GM12878 (cell line): Measurements from ENCODE around the gene XRCC2. TPM values are rescaled to one million over a fixed set of nuclear protein-coding genes. Genes with fewer than 3 reads are reported as not detected.

Experiments used
- ATAC-seq: fragments of 200-7000 bp; cut with Tn5 transposase; 3 replicates; pipeline ENCODE4 v1.9.1; 2020; ENCODE audit warnings: mild to moderate bottlenecking, moderate library complexity
- BruUV-seq: library from RNA; stranded (reverse); fragments of 400-500 nt; replicated peaks from 2 replicates; lab custom pipeline; 2021; lab: Mats Ljungman, UMichigan
- CTCF ChIA-PET: fragments of 300-600 bp; sonication (Branson Sonifier 250); formaldehyde crosslinking; extraction: SDS; loops from one replicate; lab custom pipeline; 2021; ENCODE audit warnings: inconsistent platforms; lab: Yijun Ruan, JAX
- POLR2A ChIA-PET: fragments of 350-600 bp; formaldehyde crosslinking; extraction: SDS; loops from one replicate; lab custom pipeline; 2021; ENCODE audit warnings: inconsistent platforms; lab: Charles Lee
- RAD21 ChIA-PET: fragments of 300-600 bp; sonication (Branson Sonifier 250); formaldehyde crosslinking; loops from one replicate; lab custom pipeline; 2023; ENCODE audit warnings: antibody characterized with exemption; ENCODE audit not compliant: unreplicated experiment; lab: Charles Lee
- SMC1A ChIA-PET: fragments of 300-600 bp; sonication (Branson Sonifier 250); formaldehyde crosslinking; loops from one replicate; lab custom pipeline; 2023; ENCODE audit not compliant: unreplicated experiment, uncharacterized antibody; lab: Charles Lee
- DNase-seq: peaks from one replicate; pipeline ENCODE4 v3.0.0-alpha.2; 2011; ENCODE audit warnings: low read depth, low spot score
- FAIRE-seq: peaks from 3 replicates; lab custom pipeline; 2011; peaks lifted over from hg19 to GRCh38; lab: Jason Lieb, UNC
- H2AFZ ChIP-seq: 2 replicates; pipeline ENCODE4 v1.6.0; 2011; ENCODE audit warnings: low read depth, low read length, control low read depth; ENCODE audit not compliant: control insufficient read depth
- H3K27ac ChIP-seq: 2 replicates; pipeline ENCODE4 v1.5.1; 2011; ENCODE audit warnings: control low read depth; ENCODE audit not compliant: control insufficient read depth, insufficient read depth
- H3K27me3 ChIP-seq, 2 experiments: replicated peaks in 1 of 2; 2 replicates each; pipeline versions ENCODE4 v1.6.0 to v1.6.1; 2011; ENCODE audit warnings: low read length in 1 of 2; ENCODE audit not compliant: control insufficient read depth in 2 of 2, insufficient read depth in 2 of 2
- H3K36me3 ChIP-seq, 2 experiments: 2 replicates each; pipeline ENCODE4 v1.5.1; 2011; ENCODE audit warnings: low read length in 1 of 2; ENCODE audit not compliant: control insufficient read depth in 2 of 2, insufficient read depth in 2 of 2
- H3K4me1 ChIP-seq: 2 replicates; pipeline ENCODE4 v1.6.1; 2011; ENCODE audit warnings: mild to moderate bottlenecking, low read length, moderate library complexity, mixed read lengths; ENCODE audit not compliant: control insufficient read depth, insufficient read depth
- H3K4me2 ChIP-seq: 2 replicates; pipeline ENCODE4 v1.6.0; 2011; ENCODE audit warnings: control low read depth; ENCODE audit not compliant: control insufficient read depth, insufficient read depth
- H3K4me3 ChIP-seq: fragments of 200-600 bp; sonication (generic); 2 replicates; pipeline ENCODE4 v1.5.1; 2016
- H3K79me2 ChIP-seq: 2 replicates; pipeline ENCODE4 v1.6.0; 2011; ENCODE audit warnings: low read length; ENCODE audit not compliant: control insufficient read depth, insufficient read depth
- H3K9ac ChIP-seq: 2 replicates; pipeline ENCODE4 v1.8.0; 2011; ENCODE audit warnings: low read length, control low read depth, mixed read lengths; ENCODE audit not compliant: control insufficient read depth, insufficient read depth
- H3K9me3 ChIP-seq: replicated peaks from 3 replicates; pipeline ENCODE4 v1.5.1; 2011; ENCODE audit warnings: mild to moderate bottlenecking, low read length; ENCODE audit not compliant: control insufficient read depth, insufficient read depth
- H4K20me1 ChIP-seq: 2 replicates; pipeline ENCODE4 v1.6.0; 2011; ENCODE audit not compliant: control insufficient read depth, insufficient read depth
- CBFB ChIP-seq: IDR thresholded peaks from 2 replicates; pipeline ENCODE4 v1.6.1; 2016; ENCODE audit warnings: antibody characterized with exemption, low read depth
- EED ChIP-seq: sonication (generic); IDR thresholded peaks from 2 replicates; pipeline ENCODE4 v1.6.1; 2016; ENCODE audit warnings: antibody characterized with exemption, low read depth
- FOS ChIP-seq: IDR thresholded peaks from 3 replicates; pipeline ENCODE4 v1.6.1; 2011; ENCODE audit warnings: borderline replicate concordance; ENCODE audit not compliant: insufficient read length; ENCODE audit errors: extremely low read depth
- HDAC6 ChIP-seq: fragments of 200-600 bp; sonication (generic); IDR thresholded peaks from one replicate; pipeline ENCODE4 v1.8.0; 2017; ENCODE audit warnings: antibody characterized with exemption; ENCODE audit not compliant: unreplicated experiment
- MEF2A ChIP-seq: IDR thresholded peaks from 2 replicates; pipeline ENCODE4 v1.6.1; 2011; ENCODE audit warnings: low read depth, mild to moderate bottlenecking, low read length, moderate library complexity; ENCODE audit not compliant: insufficient read depth
- MTA3 ChIP-seq: IDR thresholded peaks from 2 replicates; pipeline ENCODE4 v1.6.1; 2012; ENCODE audit warnings: low read length, inconsistent platforms, borderline replicate concordance
- POLR2AphosphoS2 ChIP-seq: IDR thresholded peaks from 2 replicates; pipeline ENCODE4 v1.6.1; 2011; ENCODE audit warnings: low read depth, mild to moderate bottlenecking, low read length, improper control_type of control experiment, moderate library complexity
- RUNX3 ChIP-seq: IDR thresholded peaks from 2 replicates; pipeline ENCODE4 v1.6.1; 2012; ENCODE audit warnings: low read length, inconsistent platforms
- SMARCA5 ChIP-seq: fragments of 450-650 bp; IDR thresholded peaks from 2 replicates; pipeline ENCODE4 v1.6.1; 2017; ENCODE audit warnings: mild to moderate bottlenecking
- SUPT20H ChIP-seq: IDR thresholded peaks from 2 replicates; pipeline ENCODE4 v1.6.1; 2011; ENCODE audit warnings: low read depth, mild to moderate bottlenecking, low read length, moderate library complexity, borderline replicate concordance; ENCODE audit not compliant: control insufficient read depth
- TCF12 ChIP-seq: IDR thresholded peaks from 2 replicates; pipeline ENCODE4 v1.6.1; 2011; ENCODE audit warnings: low read depth, mild to moderate bottlenecking, low read length
- ZNF622 ChIP-seq: fragments of 450-650 bp; IDR thresholded peaks from 2 replicates; pipeline ENCODE4 v1.6.1; 2017; ENCODE audit warnings: mild to moderate bottlenecking, inconsistent platforms
- WGBS: methylation state at CpG from one replicate; pipeline ENCODE4 v1.1.6; 2016; ENCODE audit warnings: low lambda C conversion rate; ENCODE audit not compliant: insufficient replicate concordance, insufficient coverage; ENCODE audit errors: missing lambda C conversion rate; 5-methylcytosine and 5-hydroxymethylcytosine counted together
- in situ Hi-C: fragments of 300-500 bp; cut with MboI; formaldehyde crosslinking; loops from 9 replicates; pipeline ENCODE4 v1.14.3; 2018; ENCODE audit warnings: mixed read lengths
- intact Hi-C: fragments of 100-400 bp; cut with micrococcal nuclease; formaldehyde crosslinking; loops from one replicate; pipeline ENCODE4 v1.14.2; 2022; ENCODE audit not compliant: unreplicated experiment
- polyA plus RNA-seq, 11 experiments: library from polyadenylated mRNA; depleted of rRNA in 4 of 11; unstranded in 6 of 11; stranded (reverse) in 5 of 11; fragments of >200 nt; fragmentation: Nextera tagmentation in 4 of 11; fragmentation: Illumina TruSeq in 1 of 11; extraction: Ambion mirVana in 4 of 11; extraction: Trizol in 1 of 11; gene quantifications; 1 replicate in 1 of 11; 2 replicates in 10 of 11; pipeline versions ENCODE4 v1.2.1 to v1.2.3, GENCODE V29; 2011 to 2016; ENCODE audit warnings: inconsistent platforms in 2 of 11, missing spikeins in 2 of 11, low read depth in 1 of 11
- total RNA-seq, 4 experiments: library from RNA; depleted of rRNA in 3 of 4; stranded (reverse); fragments of >200 nt in 3 of 4; fragmentation: Illumina TruSeq in 1 of 4; extraction: Trizol in 1 of 4; gene quantifications; 2 replicates each; pipeline versions ENCODE4 v1.2.1 to v1.2.3, GENCODE V29; 2013 to 2021
- TF ChIP-seq, protein P1 (sequence below): fragments of 450-650 bp; IDR thresholded peaks from 2 replicates; pipeline ENCODE4 v1.6.1; 2017; ENCODE audit warnings: mild to moderate bottlenecking
- TF ChIP-seq, protein P2 (sequence below): fragments of 450-650 bp; IDR thresholded peaks from 2 replicates; pipeline ENCODE4 v1.6.1; 2014; ENCODE audit warnings: mild to moderate bottlenecking
- TF ChIP-seq, protein P3 (sequence below): IDR thresholded peaks from 2 replicates; pipeline ENCODE4 v1.6.1; 2011; ENCODE audit warnings: borderline replicate concordance, low read depth, mild to moderate bottlenecking, moderate library complexity, low read length; ENCODE audit not compliant: insufficient read depth, poor library complexity, severe bottlenecking
- TF ChIP-seq, protein P4 (sequence below): IDR thresholded peaks from 2 replicates; pipeline ENCODE4 v1.6.1; 2011; ENCODE audit warnings: borderline replicate concordance, low read depth, mild to moderate bottlenecking, moderate library complexity, mixed read lengths, low read length; ENCODE audit not compliant: insufficient read depth; ENCODE audit errors: extremely low read length

The XRCC2 gene
- total and polyA plus RNA-seq, 10 of the 15 experiments (the other 5 are each of a cell fraction or from before 2014, with no cell fraction given): 4.8 to 21.4 (median 13.9) TPM

DNA sequence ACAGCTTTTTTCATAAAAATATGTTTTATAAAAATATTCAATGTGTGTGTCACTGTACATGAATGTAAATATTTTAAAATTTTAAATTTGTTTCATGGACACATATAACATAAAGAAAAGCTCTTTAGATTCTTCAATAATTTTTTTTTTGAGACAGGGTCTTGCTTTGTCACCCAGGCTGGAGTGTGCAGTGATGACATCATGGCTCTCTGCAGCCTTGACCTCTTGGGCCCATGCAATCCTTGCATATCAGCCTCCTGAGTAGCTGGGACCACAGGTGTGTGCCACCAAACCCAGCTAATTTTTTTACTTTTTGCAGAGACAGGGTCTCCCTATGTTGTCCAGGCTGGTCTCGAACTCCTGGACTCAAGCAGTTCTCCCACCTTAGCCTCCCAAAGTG, 9.9 kb downstream of the XRCC2 start (continued):
- TF ChIP-seq, protein P1, sequence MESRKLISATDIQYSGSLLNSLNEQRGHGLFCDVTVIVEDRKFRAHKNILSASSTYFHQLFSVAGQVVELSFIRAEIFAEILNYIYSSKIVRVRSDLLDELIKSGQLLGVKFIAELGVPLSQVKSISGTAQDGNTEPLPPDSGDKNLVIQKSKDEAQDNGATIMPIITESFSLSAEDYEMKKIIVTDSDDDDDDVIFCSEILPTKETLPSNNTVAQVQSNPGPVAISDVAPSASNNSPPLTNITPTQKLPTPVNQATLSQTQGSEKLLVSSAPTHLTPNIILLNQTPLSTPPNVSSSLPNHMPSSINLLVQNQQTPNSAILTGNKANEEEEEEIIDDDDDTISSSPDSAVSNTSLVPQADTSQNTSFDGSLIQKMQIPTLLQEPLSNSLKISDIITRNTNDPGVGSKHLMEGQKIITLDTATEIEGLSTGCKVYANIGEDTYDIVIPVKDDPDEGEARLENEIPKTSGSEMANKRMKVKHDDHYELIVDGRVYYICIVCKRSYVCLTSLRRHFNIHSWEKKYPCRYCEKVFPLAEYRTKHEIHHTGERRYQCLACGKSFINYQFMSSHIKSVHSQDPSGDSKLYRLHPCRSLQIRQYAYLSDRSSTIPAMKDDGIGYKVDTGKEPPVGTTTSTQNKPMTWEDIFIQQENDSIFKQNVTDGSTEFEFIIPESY: no peak
- TF ChIP-seq CBFB: no peak
- TF ChIP-seq MTA3: no peak
- no peak for TF ChIP-seq EED
- TF ChIP-seq, protein P2, sequence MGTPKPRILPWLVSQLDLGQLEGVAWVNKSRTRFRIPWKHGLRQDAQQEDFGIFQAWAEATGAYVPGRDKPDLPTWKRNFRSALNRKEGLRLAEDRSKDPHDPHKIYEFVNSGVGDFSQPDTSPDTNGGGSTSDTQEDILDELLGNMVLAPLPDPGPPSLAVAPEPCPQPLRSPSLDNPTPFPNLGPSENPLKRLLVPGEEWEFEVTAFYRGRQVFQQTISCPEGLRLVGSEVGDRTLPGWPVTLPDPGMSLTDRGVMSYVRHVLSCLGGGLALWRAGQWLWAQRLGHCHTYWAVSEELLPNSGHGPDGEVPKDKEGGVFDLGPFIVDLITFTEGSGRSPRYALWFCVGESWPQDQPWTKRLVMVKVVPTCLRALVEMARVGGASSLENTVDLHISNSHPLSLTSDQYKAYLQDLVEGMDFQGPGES: no peak
- TF ChIP-seq, protein P3, sequence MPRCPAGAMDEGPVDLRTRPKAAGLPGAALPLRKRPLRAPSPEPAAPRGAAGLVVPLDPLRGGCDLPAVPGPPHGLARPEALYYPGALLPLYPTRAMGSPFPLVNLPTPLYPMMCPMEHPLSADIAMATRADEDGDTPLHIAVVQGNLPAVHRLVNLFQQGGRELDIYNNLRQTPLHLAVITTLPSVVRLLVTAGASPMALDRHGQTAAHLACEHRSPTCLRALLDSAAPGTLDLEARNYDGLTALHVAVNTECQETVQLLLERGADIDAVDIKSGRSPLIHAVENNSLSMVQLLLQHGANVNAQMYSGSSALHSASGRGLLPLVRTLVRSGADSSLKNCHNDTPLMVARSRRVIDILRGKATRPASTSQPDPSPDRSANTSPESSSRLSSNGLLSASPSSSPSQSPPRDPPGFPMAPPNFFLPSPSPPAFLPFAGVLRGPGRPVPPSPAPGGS: no peak

DNA sequence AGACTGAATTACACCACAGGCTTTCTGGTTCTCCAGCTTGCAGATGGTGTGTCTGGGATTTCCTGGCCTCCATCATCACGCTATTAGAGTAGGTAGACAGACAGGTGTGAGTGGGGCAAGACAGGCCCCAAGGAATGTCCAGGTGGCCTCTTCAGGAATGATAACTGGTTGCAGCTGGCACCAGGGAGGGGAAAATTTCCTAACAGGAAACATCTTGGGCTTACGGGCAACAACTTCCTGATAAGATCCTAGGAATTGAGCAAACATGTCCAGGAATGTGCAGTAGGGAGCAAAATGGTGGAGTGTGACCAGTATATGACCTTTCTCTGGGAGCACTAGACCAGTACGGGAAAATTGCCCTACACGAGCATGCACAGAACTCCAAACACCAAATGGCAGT, 11.3 kb downstream of the XRCC2 start:
- H3K36me3 ChIP-seq: no peaks in the 10 kb centered on the region; a peak in 2 of 4 replicates
- H3K79me2 ChIP-seq: peaks cover 12% of the 10 kb centered on the region
- POLR2A ChIA-PET: interaction anchor here (0.5 to 0.6 kb wide), 2 partner anchors 168 to 498 kb away, joined by 3 read pairs; no protein-coding TSS in a partner anchor
- no peaks in the 10 kb centered on the region for H4K20me1 ChIP-seq
- no peak overlapping the region for H3K9ac ChIP-seq
- TF ChIP-seq SUPT20H (no peak), ZNF622 (no peak), POLR2AphosphoS2 (no peak), MEF2A (no peak), TCF12 (no peak), HDAC6 (no peak), FOS (no peak), SMARCA5 (no peak), RUNX3 (no peak)
- TF ChIP-seq, protein P4, sequence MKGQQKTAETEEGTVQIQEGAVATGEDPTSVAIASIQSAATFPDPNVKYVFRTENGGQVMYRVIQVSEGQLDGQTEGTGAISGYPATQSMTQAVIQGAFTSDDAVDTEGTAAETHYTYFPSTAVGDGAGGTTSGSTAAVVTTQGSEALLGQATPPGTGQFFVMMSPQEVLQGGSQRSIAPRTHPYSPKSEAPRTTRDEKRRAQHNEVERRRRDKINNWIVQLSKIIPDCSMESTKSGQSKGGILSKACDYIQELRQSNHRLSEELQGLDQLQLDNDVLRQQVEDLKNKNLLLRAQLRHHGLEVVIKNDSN: no peak
- TF ChIP-seq, all 136 proteins: peak for 0
- Histone ChIP-seq H2AFZ (no peak overlapping the region), H3K4me3 (no peak overlapping the region), H3K9me3 (no peaks in the 10 kb centered on the region; the same call in 2 of the 3 replicates), H3K27me3 (no peaks in the 10 kb centered on the region), H3K27ac (no peak overlapping the region), H3K4me2 (no peak overlapping the region), H3K4me1 (peaks cover 9% of the 10 kb centered on the region; the same call in 1 of the 2 replicates)
- intact Hi-C loops (no loop called here), in situ Hi-C loops (no loop called here)
- 68% methylated on average over 4 of the region's 4 CpGs for WGBS
- ChIA-PET RAD21 (no interaction called here), SMC1A (interaction anchor here (1.6 kb wide), 1 partner anchor 9 kb away, joined by 5 read pairs; no protein-coding TSS in a partner anchor), CTCF (no interaction called here)
- DNase-seq (no peak), ATAC-seq (no peak), FAIRE-seq (no peak)
- no TSS peak for BruUV-seq
